A375 (cell line): ENCODE results near the gene KIAA1614. TPM values are rescaled to one million over a fixed set of nuclear protein-coding genes. Genes with fewer than 3 reads are reported as not detected.

Experiments used
- total RNA-seq: library from RNA; depleted of rRNA; stranded (reverse); fragments of >200 nt; shearing (Covaris generic); gene quantifications from 2 replicates; pipeline ENCODE4 v1.2.3, GENCODE V29; 2014; rRNA removed

Gene KIAA1614, protein sequence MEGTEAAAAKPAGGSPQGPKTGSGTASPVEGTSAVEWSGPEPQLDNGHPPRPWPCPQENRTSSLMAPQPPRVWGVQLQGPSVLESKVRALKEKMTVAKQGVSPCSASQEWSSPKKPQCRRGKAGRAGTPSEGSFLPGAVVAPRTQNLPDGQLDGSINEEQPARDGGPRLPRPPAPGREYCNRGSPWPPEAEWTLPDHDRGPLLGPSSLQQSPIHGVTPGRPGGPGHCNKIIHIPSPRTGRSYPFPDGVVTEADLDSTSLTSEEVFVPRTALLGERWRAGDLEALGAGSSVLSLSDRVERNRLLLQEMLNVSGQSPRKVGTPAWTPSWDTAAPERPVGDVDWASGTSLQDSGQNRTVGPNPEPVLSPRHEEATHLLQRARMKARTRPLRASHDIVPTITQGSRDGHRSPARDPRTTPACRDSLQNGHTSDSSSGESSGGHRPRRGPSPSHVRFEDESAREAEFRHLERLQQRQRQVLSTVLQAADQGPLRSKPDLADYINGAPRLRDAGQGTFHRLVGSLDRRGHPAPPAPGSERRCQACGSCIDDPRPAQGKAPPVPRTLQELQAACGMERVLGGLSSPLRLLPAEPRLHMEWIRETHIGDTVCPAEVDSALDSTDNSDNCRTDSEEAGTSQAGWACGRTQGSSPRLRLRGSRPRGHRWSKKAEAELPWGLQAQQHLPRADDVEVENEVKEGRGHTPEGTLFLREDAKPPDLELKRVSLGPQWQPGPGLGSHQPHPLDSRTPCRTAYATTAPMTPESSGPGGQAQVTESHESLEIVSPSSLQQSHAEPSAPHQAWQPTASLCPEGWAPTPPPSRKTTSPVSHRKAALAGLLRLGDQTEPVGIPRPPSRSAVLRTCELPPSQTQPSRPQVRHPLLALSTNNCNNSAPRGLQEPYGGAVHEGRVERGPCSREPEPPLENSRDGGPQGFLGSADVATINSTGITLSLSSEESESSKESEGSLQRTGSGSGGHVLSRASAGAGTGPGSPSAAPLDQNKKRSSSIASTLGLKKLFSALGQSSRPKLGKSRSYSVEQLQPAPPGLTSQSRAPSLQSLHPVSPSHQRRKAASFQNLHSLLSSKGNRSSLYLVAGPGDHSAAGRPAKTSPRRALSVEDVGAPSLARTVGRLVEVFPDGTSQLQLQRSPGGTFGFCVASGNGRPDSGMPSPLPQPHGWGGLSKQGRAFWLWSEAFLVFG
- 0.08 and 0.15 TPM in 2 replicates for total RNA-seq

DNA sequence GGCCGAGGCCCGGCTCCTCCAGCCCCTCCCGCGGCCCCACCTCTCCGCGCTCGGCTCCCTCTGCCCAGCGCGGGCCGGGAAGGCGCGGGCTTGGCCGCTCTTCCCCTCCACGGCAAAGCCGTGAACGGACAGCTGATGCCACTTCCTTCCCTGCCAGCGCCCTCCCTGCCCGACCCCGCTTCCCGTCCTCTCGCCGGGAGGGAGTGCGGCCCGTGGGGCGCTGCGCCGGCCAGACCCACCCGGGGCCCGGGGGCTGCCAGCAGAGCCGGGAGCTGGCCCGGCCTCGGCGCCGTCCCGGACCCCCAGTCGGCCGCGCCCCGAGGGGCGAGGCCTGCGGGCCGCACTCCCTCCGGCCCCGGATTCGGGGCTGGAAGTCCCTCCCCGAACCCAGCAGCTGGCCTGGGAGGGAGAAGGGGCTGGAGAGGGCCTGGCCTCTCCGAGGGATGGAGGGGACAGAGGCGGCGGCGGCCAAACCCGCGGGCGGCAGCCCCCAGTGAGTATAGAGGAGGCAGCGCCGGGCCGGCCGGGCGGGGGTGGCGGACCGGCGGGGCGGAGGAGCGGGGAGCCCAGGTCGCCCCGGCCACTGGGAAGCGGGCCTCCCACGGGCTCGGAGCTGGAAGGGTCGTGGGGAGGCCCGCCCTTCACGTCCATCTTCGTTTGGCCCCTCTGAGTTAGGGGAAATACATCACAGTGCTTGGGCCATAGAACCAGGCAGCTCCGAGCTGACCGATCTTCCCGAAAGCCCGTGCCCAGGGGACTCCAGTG is at the start of gene KIAA1614:
KIAA1614 (plus strand) TSS at position 97 of the 765 bp plus-strand sequence; CDS start at position 444, 347 bp downstream.

Other genes starting within 250 kb of the KIAA1614 start
- gene STX6, start 110.0 kb downstream of the KIAA1614 start, total RNA-seq = 19.2 and 20.2 TPM in 2 replicates
- gene MR1, start 121.1 kb downstream of the KIAA1614 start, total RNA-seq = 3.4 and 4.4 TPM in 2 replicates
- 76.1 and 88.0 TPM in 2 replicates for gene IER5, start 175.8 kb downstream of the KIAA1614 start, total RNA-seq